HS-5 (cell line): ENCODE data around the gene CFAP161.

Experiments used
- DNase-seq: peaks from one replicate; pipeline ENCODE4 v3.0.0-alpha.2; 2012; ENCODE audit warnings: low read depth

Gene CFAP161

DNA sequence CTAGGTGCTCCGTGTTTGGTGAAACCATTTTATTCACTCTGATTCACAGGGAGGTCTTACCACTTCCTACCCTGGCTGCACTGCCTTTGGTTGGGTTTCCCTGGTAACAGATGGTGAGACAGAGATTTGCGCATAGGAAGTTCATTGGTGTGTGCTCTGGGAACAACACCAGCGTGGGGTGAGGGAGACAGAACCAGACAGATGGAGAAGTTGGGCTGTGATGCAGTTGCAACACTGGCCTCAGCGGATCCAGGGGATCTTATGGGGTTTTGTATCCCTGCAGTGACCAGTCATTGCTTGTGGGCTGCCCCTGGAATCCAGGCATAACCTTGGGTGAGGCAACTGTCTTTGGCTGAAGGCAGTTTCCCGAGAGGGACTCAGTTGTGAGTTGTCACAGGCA lies 50.1 kb downstream of the CFAP161 start:
- DNase-seq: no peak

DNA sequence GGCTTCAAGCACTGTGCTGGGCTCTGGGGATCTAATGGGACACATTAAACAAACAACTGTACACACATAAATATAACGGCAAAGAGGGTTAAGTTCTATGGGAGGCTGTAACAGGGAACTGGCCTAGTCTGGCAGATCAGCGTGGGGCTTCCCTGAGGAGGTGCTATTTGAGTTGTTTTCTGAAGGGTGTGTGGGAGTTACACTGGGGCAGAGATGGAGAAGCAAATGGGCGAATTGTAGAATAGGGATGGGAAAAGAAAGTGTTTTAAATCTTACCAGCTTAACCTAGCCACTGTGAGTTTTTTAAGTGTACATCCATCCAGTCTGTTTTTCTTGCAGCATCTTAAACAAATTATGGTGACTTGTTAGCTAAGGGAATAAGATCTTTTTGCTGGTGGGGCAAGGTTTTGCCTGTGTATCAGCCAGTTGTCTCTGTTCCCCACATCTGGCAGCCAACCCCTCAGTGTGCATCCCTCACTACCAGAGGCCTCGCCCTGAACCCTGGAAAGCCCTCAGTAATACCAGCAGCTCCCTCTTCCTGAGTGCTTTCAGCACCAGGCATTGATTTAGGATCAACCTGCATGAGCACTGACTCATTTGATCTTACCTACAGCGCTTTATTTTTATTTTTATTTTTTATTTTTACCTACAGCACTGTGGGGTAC lies 51.7 kb downstream of the CFAP161 start:
- DNase-seq: no peak

DNA sequence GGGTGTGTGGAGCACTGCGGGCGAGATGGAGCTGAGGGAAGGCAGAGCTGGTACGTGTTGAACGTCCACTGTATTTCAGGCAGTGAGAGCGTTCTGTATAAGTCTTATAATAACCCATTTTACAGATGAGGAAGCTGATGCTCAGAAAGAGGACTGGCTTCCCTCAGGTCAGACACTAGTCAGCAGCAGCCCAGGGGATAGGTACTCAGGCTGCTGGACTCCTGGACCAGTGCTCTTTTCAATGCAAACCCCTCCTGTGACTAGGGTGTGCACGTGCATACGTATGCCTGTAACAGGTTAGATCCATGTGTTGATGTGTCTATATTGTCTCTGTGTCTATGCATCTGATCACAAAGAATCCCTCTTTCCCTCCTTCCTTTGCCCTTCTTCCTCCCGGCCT lies 54.3 kb downstream of the CFAP161 start:
- DNase-seq: no peak

- peak; percentile 84 for DNase-seq
Measured at GRCh38 chr15:81189583-81190283, 55.7 kb downstream of the CFAP161 start.

- no peak for DNase-seq
Measured at GRCh38 chr15:81190922-81191507, 56.9 kb downstream of the CFAP161 start.

GRCh38 chr15:81191701-81192100 lies 57.6 kb downstream of the CFAP161 start:
- DNase-seq: no peak

- no peak for DNase-seq
Measured at GRCh38 chr15:81194723-81195122, 60.7 kb downstream of the CFAP161 start.

- no peak for DNase-seq
Measured at GRCh38 chr15:81195339-81195864, 61.3 kb downstream of the CFAP161 start.

DNA sequence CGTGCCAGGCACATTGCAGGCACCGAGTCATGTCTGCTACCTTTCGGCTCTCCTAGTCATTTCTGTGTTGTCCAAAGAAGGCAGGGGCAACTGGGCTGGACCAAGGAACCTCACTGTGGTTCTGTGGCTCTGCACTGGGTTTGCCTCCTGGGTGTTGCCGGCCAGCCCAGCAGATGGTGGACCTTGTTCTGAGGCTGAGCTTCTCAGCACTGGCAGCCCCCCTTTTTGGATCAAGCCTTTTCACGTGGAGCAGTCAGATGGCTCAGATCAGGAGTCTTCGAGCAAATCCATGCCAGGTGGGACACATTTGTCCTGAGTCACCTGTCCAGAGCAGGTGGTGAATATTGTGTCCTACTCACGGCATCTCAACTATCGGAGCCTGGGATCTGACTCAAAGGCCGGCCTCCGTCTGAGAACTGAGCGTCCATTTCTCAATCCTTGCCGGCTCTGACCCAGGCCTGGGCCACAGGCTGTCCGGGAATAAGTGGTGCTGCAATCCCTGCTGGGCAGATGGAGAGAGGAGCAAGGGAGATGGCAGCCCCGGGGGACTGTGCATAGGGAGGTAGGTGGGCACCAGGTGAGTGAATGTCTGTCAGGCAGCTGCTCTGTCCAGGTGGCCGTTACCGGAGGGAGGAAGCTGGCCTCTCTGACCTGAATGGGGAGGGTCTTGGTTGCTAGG lies 62.6 kb downstream of the CFAP161 start, which contains the start of gene IL16:
Gene IL16, plus strand, starts transcription at position 304 of the 679 bp plus-strand sequence. CDS start 28,521 bp downstream, outside the sequence.
- DNase-seq: no peak

DNA sequence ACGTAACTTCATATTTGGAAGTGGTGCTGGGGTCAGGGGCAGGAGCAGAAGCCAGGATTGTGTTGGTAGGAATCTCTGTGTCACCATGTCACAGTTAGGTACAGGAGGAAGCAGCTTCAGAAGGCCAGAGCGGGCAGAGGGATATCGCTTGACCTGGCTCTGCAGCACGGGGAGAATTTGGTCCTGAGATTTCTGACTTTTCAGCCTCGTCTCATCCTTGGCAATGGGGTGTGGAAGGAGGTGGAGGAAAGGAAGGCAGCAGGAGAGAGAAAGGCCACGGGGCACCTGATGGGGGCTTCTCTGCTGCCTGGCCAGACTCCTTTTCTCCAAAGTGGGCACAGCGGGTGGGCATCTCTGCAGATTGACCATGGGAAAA lies 63.2 kb downstream of the CFAP161 start:
- no peak for DNase-seq

DNA sequence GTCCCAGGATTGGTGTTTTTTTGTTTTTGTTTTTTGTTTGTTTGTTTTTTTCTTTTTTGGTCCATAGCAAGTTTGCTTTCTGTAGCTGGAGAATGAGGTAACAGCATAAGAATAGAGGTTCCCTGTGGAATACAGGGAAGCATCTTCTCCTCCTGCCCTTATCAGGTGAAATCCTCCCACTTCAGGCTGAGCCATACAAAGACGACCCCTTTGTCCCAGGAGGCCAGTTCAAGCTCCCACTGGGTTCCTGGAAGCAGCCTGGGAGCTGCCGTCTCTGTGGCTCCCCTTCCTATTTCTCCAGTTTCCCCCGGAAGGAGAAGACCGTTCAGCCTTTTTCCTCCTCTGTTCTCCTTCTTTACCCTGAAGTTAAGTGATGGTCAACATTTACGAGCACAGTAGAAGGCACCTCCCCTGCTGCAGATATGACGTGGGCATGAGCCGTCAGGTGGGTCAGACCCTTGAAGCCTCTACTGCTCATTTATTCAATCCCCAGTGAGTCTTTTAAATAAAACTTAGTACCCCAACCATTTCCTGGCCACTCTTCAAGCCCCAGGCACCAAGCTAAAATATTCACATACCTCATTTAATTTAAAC lies 63.7 kb downstream of the CFAP161 start:
- no peak for DNase-seq
